GM21529 (cell line): ENCODE measurements around the gene BEND5.

Experiments used
- ATAC-seq: cut with Tn5 transposase; IDR thresholded peaks from one replicate; pipeline ENCODE4 v1.9.1; 2021; ENCODE audit not compliant: unreplicated experiment

Gene BEND5

GRCh38 chr1:48726139-48726538 is 50.6 kb downstream of the BEND5 start:
- ATAC-seq: no peak

GRCh38 chr1:48725341-48726046 is 51.2 kb downstream of the BEND5 start:
- ATAC-seq: no peak

- ATAC-seq: no peak
These were observed 55.8 kb downstream of the BEND5 start for GRCh38 chr1:48720929-48721328.

GRCh38 chr1:48718705-48719104 is 58.0 kb downstream of the BEND5 start:
- no peak for ATAC-seq

- no peak for ATAC-seq
These were observed 58.5 kb downstream of the BEND5 start for GRCh38 chr1:48718116-48718630.

GRCh38 chr1:48717082-48717481 is 59.6 kb downstream of the BEND5 start:
- ATAC-seq: no peak

- no peak for ATAC-seq
These were observed 60.8 kb downstream of the BEND5 start for GRCh38 chr1:48715921-48716320.

GRCh38 chr1:48710915-48711314 is 65.8 kb downstream of the BEND5 start:
- ATAC-seq: no peak

GRCh38 chr1:48710318-48710717 is 66.4 kb downstream of the BEND5 start:
- no peak for ATAC-seq

GRCh38 chr1:48704736-48705135 is 72.0 kb downstream of the BEND5 start:
- ATAC-seq: no peak

- ATAC-seq: no peak
These were observed 75.2 kb downstream of the BEND5 start for GRCh38 chr1:48701445-48701844.

- peak; percentile 72 for ATAC-seq
These were observed 79.5 kb downstream of the BEND5 start for GRCh38 chr1:48697066-48697707.

GRCh38 chr1:48695161-48695560 is 81.5 kb downstream of the BEND5 start:
- no peak for ATAC-seq

GRCh38 chr1:48693674-48694320 is 82.9 kb downstream of the BEND5 start:
- ATAC-seq: no peak

GRCh38 chr1:48693180-48693579 is 83.5 kb downstream of the BEND5 start:
- no peak for ATAC-seq

- ATAC-seq: no peak
These were observed 84.5 kb downstream of the BEND5 start for GRCh38 chr1:48692235-48692634.

GRCh38 chr1:48691429-48692001 is 85.2 kb downstream of the BEND5 start:
- ATAC-seq: peak; percentile 72

GRCh38 chr1:48688102-48688760 is 88.5 kb downstream of the BEND5 start:
- peak; percentile 68 for ATAC-seq

- ATAC-seq: no peak
These were observed 89.2 kb downstream of the BEND5 start for GRCh38 chr1:48687282-48688045.

GRCh38 chr1:48686159-48686558 is 90.5 kb downstream of the BEND5 start:
- no peak for ATAC-seq
